ENCODE results near the gene CD37.
A peak's percentile ranks its signal among the peaks of the same experiment; 100 is the strongest.
"Not testable (repeated sequence)": the region's sequence is repeated elsewhere in the genome, so short reads cannot be mapped to it uniquely, and the experiment has no call there.

The CD37 gene, protein sequence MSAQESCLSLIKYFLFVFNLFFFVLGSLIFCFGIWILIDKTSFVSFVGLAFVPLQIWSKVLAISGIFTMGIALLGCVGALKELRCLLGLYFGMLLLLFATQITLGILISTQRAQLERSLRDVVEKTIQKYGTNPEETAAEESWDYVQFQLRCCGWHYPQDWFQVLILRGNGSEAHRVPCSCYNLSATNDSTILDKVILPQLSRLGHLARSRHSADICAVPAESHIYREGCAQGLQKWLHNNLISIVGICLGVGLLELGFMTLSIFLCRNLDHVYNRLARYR

DNA sequence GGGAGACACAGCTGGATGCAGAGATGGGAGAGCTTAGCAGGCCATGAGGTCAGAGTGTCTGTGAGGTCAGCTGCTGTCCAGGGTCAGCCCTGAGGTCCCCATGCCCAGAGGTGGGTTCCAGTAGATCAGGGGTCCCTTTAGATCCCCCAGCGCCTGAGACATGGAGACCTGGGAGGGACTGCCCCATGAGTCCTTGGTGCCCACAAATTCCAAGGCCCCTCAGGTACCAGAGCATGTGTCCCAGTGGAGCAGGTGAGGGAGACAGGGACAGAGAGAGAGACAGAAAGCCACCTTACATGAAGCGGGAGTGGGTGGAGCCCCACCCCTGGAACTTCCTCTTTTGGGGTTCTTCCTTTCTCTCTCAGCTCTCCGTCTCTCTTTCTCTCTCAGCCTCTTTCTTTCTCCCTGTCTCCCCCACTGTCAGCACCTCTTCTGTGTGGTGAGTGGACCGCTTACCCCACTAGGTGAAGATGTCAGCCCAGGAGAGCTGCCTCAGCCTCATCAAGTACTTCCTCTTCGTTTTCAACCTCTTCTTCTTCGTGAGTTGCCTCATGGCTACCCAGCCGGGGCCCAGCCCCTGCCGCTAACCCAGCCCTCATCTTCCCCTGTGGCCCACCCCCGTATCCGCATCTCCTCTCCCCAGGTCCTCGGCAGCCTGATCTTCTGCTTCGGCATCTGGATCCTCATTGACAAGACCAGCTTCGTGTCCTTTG lies at the start of gene CD37:
Gene CD37, plus strand, starts transcription at position 336 of the 713 bp plus-strand sequence. Its CDS starts 135 bp downstream, at position 471.
- Mint-ChIP-seq H3K36me3 (ENCODE audit: low read depth) (peaks cover 49% of the 10 kb centered on the region), H3K9me3 (no peaks in the 10 kb centered on the region), H3K4me1 (ENCODE audit: low read depth) (peaks cover 75% of the 10 kb centered on the region), H3K4me3 (peak within 1 kb of the TSS; percentile 96), H3K27ac (peak within 1 kb of the TSS; percentile 99), H3K27me3 (no peaks in the 10 kb centered on the region)
- DNase-seq: peak; percentile 75

DNA sequence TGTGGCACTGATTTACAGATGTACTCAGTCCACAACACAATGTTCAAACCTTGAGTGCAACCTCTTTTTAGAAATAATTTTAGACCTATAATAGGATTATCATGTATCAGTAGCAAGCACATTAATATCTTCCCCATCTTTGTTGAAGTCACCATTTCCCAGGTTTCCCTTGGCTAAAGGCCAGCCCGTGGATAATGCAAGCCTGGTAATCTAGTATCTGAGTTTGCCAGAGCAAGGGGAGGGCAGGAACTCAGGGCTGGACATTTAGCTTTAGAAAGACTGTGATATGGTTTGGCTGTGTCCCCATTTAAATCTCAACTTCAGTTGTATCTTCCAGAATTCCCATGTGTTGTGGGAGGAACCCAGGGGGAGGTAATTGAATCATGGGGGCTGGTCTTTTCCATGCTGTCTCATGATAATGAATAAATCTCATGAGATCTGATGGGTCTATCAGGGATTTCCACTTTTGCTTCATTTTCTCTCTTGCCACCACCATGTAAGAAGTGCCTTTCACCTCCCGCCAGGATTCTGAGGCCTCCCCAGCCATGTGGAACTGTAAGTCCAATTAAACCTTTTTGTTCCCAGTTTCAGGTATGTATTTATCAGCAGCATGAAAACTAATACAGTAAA lies 48.0 kb upstream of the CD37 start:
- DNase-seq: no peak
- no peaks in the 10 kb centered on the region for H3K36me3 Mint-ChIP-seq (ENCODE audit: low read depth)
- no peaks in the 10 kb centered on the region for H3K4me1 Mint-ChIP-seq (ENCODE audit: low read depth)
- H3K27ac Mint-ChIP-seq: no peak overlapping the region
- no peaks in the 10 kb centered on the region for H3K27me3 Mint-ChIP-seq
- H3K4me3 Mint-ChIP-seq: no peak overlapping the region
- no peaks in the 10 kb centered on the region for H3K9me3 Mint-ChIP-seq

DNA sequence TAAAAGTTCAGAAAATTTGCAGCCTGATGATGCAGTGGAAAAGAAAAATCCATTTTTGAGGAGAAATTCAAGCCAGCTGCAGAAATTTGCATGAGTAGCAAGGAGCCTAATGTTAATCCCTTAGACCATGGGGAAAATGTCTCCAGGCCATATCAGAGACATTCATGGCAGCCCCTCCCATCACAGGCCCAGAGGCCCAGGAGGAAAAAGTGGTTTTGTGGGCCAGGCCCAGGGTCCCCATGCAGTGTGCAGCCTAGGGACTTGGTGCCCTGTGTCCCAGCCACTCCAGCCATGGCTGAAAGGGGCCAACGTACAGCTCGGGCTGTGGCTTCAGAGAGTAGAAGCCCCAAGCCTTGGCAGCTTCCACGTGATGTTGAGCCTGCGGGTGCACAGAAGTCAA lies 47.0 kb upstream of the CD37 start:
- not testable (repeated sequence) for H3K27ac Mint-ChIP-seq, H3K27me3 Mint-ChIP-seq

DNA sequence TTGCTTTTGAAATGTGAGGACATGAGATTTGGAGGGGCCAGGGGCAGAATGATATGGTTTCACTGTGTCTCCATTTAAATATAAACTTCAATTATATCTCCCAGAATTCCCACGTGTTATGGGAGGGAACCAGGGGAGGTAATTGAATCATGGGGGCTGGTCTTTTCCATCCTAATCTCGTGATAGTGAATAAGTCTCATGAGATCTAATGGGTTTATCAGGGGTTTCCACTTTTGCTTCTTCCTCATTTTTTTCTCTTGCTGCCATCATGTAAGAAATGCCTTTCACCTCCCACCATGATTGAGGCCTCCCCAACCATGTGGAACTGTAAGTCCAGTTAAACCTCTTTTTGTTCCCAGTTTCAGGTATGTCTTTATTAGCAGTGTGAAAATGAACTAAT lies 45.9 kb upstream of the CD37 start:
- not testable (repeated sequence) for H3K9me3 Mint-ChIP-seq; H3K27ac Mint-ChIP-seq; H3K36me3 Mint-ChIP-seq (ENCODE audit: low read depth); H3K27me3 Mint-ChIP-seq; H3K4me1 Mint-ChIP-seq (ENCODE audit: low read depth); H3K4me3 Mint-ChIP-seq; DNase-seq

More for the DNA sequence above, 47.0 kb upstream of the CD37 start:
- H3K4me1 Mint-ChIP-seq (ENCODE audit: low read depth); H3K4me3 Mint-ChIP-seq; H3K36me3 Mint-ChIP-seq (ENCODE audit: low read depth); H3K9me3 Mint-ChIP-seq; DNase-seq: not testable (repeated sequence)

DNA sequence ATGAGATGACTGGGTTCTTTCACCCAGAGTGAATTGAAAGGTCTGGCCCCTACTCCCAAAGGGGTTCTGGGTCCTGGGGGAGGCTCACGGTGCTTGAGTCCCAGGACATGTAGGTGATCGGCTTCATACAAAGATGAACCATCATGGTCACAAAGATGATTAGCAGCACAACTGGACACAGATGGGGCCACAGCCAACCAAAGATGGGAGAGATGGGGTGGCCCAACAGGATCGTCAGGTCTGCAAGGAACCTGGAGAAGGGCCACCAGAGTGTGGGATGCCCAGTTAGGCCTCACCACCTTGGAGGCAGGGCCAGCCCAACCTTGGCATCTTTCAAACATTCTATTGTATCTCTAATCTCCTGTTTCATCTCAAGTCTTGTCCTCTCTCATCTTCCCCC lies 44.7 kb upstream of the CD37 start:
- no peak for DNase-seq
- Mint-ChIP-seq H3K27ac (no peak overlapping the region), H3K4me1 (ENCODE audit: low read depth) (no peaks in the 10 kb centered on the region), H3K4me3 (no peak overlapping the region), H3K9me3 (no peaks in the 10 kb centered on the region), H3K36me3 (ENCODE audit: low read depth) (no peaks in the 10 kb centered on the region), H3K27me3 (no peaks in the 10 kb centered on the region)

DNA sequence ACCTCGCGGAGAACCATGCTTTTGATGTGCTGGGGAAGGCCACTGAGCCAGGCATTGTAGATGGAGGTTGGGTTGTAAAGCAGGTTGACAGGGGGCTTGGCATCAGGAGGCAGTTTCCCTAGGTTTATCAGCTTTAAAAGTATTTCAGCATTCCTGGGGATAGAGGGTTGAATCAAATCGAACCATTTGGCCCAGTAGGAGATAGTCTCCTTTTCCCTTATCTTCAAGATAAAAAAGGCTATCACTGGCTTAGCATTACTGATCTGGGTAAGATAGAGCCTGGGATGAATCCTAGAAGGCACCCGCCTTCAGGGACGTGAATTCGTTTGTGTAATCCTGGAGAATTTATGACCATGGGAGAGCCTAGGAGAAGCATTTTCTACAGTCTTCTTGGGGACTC lies 40.8 kb upstream of the CD37 start:
- no peaks in the 10 kb centered on the region for H3K27me3 Mint-ChIP-seq
- no peak overlapping the region for H3K4me3 Mint-ChIP-seq
- DNase-seq: no peak
- H3K27ac Mint-ChIP-seq: no peak overlapping the region
- no peaks in the 10 kb centered on the region for H3K36me3 Mint-ChIP-seq (ENCODE audit: low read depth)
- H3K9me3 Mint-ChIP-seq: no peaks in the 10 kb centered on the region
- H3K4me1 Mint-ChIP-seq (ENCODE audit: low read depth): no peaks in the 10 kb centered on the region

DNA sequence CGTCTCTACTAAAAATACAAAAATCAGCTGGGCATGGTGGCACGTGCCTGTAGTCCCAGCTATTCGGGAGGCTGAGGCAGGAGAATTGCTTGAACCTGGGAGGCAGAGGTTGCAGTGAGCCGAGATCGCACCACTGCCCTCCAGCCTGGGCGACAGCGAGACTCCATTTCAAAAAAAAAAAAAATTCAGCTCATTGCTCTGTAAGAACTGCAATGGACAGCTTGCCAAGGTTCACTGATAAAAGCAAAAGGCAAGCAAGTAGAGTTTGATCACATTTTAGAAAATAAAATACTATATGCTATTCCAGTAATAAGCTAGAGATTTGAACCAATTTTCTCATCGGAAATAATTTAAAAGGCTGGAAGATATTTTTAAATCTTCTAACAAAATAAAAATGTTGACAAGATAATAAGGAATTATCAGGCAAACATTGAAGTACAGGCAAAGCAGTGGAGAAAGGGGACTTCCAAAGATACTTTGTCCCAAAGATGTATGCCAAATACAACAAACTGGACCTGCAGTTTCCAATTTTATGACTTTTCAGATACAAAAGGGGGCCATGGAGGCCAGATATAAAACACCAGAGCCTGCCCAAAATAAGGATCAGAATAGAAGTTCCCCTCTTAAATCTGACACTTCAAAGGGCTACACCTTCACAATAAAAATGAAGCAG lies 39.9 kb upstream of the CD37 start:
- no peaks in the 10 kb centered on the region for H3K9me3 Mint-ChIP-seq
- no peak overlapping the region for H3K27ac Mint-ChIP-seq
- no peaks in the 10 kb centered on the region for H3K36me3 Mint-ChIP-seq (ENCODE audit: low read depth)
- H3K4me1 Mint-ChIP-seq (ENCODE audit: low read depth): no peaks in the 10 kb centered on the region
- DNase-seq: no peak
- H3K27me3 Mint-ChIP-seq: no peaks in the 10 kb centered on the region
- no peak overlapping the region for H3K4me3 Mint-ChIP-seq

DNA sequence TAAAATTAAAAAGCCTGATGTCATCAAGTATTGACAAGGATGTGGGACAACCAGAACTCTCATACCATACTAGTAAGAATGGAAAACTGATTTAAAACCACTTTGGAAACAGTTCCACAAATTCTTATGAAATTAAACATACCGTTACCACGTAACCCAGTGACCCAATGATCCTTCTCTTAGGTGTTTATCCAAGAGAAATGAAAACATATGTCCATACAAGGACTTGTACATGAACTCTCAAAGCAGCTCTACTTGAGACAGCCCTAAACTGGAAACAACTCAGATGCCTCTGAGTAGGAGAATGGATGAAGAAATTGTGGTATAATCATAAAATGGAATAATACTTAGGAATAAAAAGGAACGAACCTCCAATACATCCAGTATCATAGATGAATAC lies 37.8 kb upstream of the CD37 start:
- DNase-seq: no peak
- no peaks in the 10 kb centered on the region for H3K36me3 Mint-ChIP-seq (ENCODE audit: low read depth)
- peaks cover 3% of the 10 kb centered on the region for H3K4me1 Mint-ChIP-seq (ENCODE audit: low read depth)
- H3K27me3 Mint-ChIP-seq: no peaks in the 10 kb centered on the region
- no peaks in the 10 kb centered on the region for H3K9me3 Mint-ChIP-seq
- H3K27ac Mint-ChIP-seq: no peak overlapping the region
- no peak overlapping the region for H3K4me3 Mint-ChIP-seq

DNA sequence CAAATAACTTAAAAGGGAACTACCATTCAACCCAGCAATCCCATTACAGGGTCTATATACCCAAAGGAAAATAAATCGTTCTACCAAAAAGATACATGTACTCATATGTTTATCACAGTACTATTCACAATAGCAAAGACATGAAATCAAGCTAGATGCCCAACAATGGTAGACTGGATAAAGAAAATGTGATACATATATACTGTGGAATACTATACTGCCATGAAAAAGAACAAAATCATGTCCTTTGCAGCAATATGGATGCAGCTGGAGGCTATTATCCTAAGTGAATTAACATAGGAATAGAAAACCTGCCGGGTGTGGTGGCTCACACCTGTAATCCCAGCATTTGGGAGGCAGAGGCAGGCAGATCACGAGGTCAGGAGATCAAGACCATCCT lies 36.6 kb upstream of the CD37 start:
- H3K27me3 Mint-ChIP-seq; H3K4me3 Mint-ChIP-seq; H3K9me3 Mint-ChIP-seq; H3K4me1 Mint-ChIP-seq (ENCODE audit: low read depth); H3K27ac Mint-ChIP-seq; DNase-seq; H3K36me3 Mint-ChIP-seq (ENCODE audit: low read depth): not testable (repeated sequence)

DNA sequence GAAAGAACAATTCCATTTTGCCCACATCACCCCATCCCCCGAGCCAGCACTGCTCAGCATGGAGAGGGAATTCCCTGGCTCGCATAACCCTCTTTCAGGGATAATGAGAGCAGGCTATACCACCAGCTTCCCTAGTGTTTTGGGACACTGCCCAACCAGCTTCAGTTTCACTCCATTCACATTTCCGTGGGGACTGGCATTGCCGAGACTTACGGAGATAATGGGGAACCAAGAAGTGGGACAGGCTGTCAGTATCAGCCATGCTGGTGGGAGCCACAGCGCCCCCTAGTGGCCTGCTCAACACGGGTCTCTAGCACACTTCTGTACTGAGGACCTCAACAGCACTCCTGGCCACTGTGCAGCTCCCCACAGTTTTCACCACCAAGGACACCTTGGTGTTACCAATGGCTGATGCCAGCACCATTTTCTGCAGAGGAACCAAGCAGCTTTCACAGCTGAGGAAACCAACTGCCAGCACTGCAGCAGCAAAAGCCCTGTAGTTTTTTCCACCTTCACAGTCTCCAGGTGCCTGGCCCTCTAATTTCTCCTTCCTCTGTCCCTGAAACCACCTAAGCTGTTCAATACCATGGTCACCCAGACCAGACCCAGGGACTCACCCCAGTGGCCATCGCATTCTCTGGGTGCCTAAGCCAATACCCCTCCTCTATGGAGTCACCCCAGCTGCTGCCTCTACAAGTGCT lies 33.9 kb upstream of the CD37 start:
- Mint-ChIP-seq H3K4me1 (ENCODE audit: low read depth) (peaks cover 3% of the 10 kb centered on the region), H3K36me3 (ENCODE audit: low read depth) (no peaks in the 10 kb centered on the region), H3K27ac (no peak overlapping the region), H3K4me3 (peak overlapping the region; percentile 20), H3K27me3 (no peaks in the 10 kb centered on the region), H3K9me3 (no peaks in the 10 kb centered on the region)
- peak; percentile 86 for DNase-seq

DNA sequence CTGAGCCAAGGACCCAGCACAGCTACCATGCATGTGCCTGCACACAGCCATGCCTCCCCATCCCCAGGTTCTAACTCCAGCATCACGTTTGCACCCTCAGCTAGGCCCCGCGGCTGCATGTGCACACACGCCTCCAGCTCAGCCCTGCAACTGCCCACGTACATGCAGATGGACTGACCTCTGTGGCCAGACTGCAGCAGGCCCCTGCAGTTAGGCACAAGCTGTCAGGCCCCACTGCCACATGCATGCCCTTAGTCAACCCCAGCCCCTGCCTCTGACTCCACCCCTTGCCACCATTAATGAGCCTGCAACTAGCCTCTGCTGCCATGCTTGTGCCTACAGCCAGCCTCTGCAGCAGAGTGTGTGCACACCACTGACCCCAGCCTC lies 33.3 kb upstream of the CD37 start:
- H3K4me3 Mint-ChIP-seq: no peak overlapping the region
- H3K4me1 Mint-ChIP-seq (ENCODE audit: low read depth): peaks cover 3% of the 10 kb centered on the region
- H3K36me3 Mint-ChIP-seq (ENCODE audit: low read depth): no peaks in the 10 kb centered on the region
- no peak for DNase-seq
- H3K27ac Mint-ChIP-seq: no peak overlapping the region
- no peaks in the 10 kb centered on the region for H3K27me3 Mint-ChIP-seq
- no peaks in the 10 kb centered on the region for H3K9me3 Mint-ChIP-seq

DNA sequence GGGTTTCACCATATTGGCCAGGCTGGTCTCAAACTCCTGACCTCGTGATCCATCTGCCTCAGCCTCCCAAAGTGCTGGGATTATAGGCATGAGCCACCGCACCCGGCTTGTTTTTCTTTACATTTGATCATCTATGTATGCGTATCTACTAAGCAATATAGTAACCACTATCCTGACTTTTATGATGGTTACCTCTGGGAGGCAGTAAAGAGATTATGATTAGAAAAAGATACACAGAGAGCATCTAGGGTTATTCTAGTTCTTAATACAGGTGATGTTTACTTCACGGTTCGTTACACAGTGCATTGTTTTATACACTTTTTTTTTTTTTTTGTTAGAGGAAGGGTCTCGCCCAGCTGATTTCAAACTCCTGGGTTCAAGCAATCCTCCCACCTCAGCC lies 28.5 kb upstream of the CD37 start:
- H3K27me3 Mint-ChIP-seq; DNase-seq; H3K4me3 Mint-ChIP-seq; H3K27ac Mint-ChIP-seq; H3K9me3 Mint-ChIP-seq; H3K4me1 Mint-ChIP-seq (ENCODE audit: low read depth): not testable (repeated sequence)
- peaks cover 15% of the 10 kb centered on the region for H3K36me3 Mint-ChIP-seq (ENCODE audit: low read depth)

DNA sequence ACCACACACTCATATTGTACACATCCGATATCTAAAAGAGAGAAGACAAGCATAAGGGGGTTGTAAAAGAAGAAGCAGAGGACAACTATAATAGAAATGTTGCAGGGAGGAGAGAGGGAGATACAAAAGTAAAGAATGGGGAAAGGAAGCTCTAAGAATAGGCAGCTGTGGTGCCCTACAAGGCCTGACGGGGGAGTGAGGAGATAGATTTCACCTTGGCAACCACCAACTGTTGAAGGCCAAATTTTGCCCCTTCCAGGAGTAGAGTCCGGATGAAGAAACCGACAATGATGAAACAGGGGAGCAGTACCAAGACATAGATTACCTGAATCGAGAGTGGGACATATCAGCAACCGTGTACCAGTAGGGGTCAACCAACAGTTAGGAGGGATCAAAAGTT lies 26.1 kb upstream of the CD37 start:
- no peaks in the 10 kb centered on the region for H3K27me3 Mint-ChIP-seq
- H3K4me3 Mint-ChIP-seq: no peak overlapping the region

DNA sequence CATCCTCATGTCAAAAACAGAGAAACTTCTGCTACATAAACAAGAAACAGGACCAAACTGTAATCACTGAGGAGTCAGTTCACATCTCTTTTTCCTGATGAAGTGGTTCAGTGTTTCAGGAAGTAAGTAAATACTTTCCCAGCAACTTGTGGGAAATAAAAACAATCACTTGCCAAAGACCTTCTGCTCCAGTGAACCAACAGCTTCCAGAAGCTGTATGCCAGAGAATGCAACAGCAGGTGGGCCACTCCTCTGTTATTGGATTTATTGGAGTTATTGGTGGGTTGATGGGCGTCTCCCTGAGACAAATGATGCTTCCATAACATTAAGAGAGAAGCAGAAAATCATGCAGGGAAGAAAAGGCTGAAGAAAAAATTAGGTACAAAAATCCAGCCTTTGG lies 20.1 kb upstream of the CD37 start:
- no peak overlapping the region for H3K27ac Mint-ChIP-seq
- H3K4me1 Mint-ChIP-seq (ENCODE audit: low read depth): peaks cover 6% of the 10 kb centered on the region
- peaks cover 8% of the 10 kb centered on the region for H3K9me3 Mint-ChIP-seq
- H3K36me3 Mint-ChIP-seq (ENCODE audit: low read depth): peaks cover 31% of the 10 kb centered on the region
- no peak overlapping the region for H3K4me3 Mint-ChIP-seq
- H3K27me3 Mint-ChIP-seq: no peaks in the 10 kb centered on the region
- no peak for DNase-seq

More for the DNA sequence above, 26.1 kb upstream of the CD37 start:
- peaks cover 15% of the 10 kb centered on the region for H3K36me3 Mint-ChIP-seq (ENCODE audit: low read depth)
- no peaks in the 10 kb centered on the region for H3K9me3 Mint-ChIP-seq
- no peak overlapping the region for H3K27ac Mint-ChIP-seq
- H3K4me1 Mint-ChIP-seq (ENCODE audit: low read depth): peaks cover 2% of the 10 kb centered on the region
- no peak for DNase-seq

Data from activated T-cell treated with anti-CD3 and anti-CD28 coated beads, Interleukin-2, amount 50 U/mL, for 24 hours (primary cell).